ENCODE measurements around the gene IZUMO4. TPM values are rescaled to one million over a fixed set of nuclear protein-coding genes. Genes with fewer than 3 reads are reported as not detected.

IZUMO4 gene
- total RNA-seq, 1 experiment from 2014 or later, result 2.5 TPM

DNA sequence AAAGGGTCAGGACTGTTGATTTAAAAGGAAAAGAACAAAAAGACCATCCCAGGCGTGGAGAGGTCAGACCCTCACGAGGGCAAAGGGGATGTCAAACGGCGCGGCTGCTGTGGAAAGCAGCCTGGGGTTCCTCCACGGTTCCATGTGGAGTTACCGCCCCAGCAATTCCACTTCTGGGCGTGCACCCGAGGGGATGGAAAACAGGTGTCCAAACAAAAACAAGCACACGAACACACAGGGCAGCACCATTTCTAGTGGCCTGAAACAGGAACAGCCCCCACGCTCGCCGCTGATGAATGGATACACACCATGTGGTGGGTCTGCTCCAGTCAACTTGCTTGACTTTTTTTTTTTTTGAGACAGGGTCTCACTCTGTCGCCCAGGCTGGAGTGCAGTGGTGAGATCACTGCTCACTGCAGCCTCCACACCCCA lies 43.4 kb downstream of the IZUMO4 start:
- DNase-seq (ENCODE audit: low spot score), result no peak
- H3K9me3 ChIP-seq (ENCODE audit: low read depth, low read length, poor library complexity, severe bottlenecking), result no peaks in the 10 kb centered on the region
- POLR2A ChIA-PET (ENCODE audit: low non-redundant PET), result no interaction called here
- no peaks in the 10 kb centered on the region for H3K4me1 ChIP-seq (ENCODE audit: insufficient read depth, low read length, poor library complexity, severe bottlenecking)
- H3K4me3 ChIP-seq (ENCODE audit: low read depth, low read length, poor library complexity, severe bottlenecking), result no peak overlapping the region
- CTCF ChIA-PET, result no interaction called here
- BruUV-seq (replicated peaks), result no TSS peak
- intact Hi-C loops (cut with micrococcal nuclease; ENCODE audit: unreplicated experiment), result no loop called here
- H3K27me3 ChIP-seq (replicated peaks; ENCODE audit: insufficient read depth, low read depth, low read length, poor library complexity), result no peaks in the 10 kb centered on the region
- peaks cover 11% of the 10 kb centered on the region for H3K36me3 ChIP-seq (ENCODE audit: insufficient read depth, low read length, poor library complexity, severe bottlenecking)
- TF ChIP-seq EZH2 (IDR thresholded peaks at IDR 0.05; ENCODE audit: borderline replicate concordance, low read depth, low read length, poor library complexity, severe bottlenecking), result no peak
- TF ChIP-seq, protein P1, sequence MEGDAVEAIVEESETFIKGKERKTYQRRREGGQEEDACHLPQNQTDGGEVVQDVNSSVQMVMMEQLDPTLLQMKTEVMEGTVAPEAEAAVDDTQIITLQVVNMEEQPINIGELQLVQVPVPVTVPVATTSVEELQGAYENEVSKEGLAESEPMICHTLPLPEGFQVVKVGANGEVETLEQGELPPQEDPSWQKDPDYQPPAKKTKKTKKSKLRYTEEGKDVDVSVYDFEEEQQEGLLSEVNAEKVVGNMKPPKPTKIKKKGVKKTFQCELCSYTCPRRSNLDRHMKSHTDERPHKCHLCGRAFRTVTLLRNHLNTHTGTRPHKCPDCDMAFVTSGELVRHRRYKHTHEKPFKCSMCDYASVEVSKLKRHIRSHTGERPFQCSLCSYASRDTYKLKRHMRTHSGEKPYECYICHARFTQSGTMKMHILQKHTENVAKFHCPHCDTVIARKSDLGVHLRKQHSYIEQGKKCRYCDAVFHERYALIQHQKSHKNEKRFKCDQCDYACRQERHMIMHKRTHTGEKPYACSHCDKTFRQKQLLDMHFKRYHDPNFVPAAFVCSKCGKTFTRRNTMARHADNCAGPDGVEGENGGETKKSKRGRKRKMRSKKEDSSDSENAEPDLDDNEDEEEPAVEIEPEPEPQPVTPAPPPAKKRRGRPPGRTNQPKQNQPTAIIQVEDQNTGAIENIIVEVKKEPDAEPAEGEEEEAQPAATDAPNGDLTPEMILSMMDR (conservative IDR thresholded peaks at IDR 0.05; ENCODE audit: low read depth, low read length), result no peak
- no peak overlapping the region for H3K27ac ChIP-seq (ENCODE audit: low read depth, low read length, poor library complexity, severe bottlenecking)

DNA sequence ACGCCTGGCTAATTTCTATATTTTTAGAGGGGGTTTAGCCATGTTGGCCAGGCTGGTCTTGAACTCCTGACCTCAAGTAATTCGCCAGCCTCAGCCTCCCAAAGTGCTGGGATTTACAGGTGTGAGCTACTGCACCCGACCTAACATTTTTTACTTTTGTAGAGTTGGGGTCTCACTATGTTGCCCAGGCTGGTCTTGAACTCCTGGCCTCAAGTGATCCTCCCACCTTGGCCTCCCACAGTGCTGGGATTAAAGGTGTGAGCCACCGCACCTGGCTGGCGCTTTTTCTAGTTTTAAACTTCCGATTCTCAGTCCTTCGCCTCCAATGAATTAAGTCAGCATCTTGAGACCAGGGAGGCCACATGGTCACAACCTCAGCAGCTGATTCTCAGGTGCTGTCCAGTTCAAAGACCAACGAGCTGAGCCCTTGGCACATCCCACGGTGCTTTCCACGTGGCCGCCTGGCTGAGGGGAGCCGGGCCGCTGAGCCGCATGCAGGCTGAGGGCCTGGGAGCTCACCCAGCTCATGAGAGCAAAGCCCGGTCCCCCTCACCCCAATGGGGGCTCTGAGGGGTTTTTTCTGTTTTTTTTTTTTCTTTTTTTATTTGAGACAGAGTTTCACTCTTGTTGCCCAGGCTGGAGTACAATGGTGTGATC lies 45.6 kb downstream of the IZUMO4 start:
- Histone ChIP-seq H3K9me3 (ENCODE audit: low read depth, low read length, poor library complexity, severe bottlenecking) (no peaks in the 10 kb centered on the region), H3K27me3 (replicated peaks; ENCODE audit: insufficient read depth, low read depth, low read length, poor library complexity) (no peaks in the 10 kb centered on the region), H3K4me3 (ENCODE audit: low read depth, low read length, poor library complexity, severe bottlenecking) (no peak overlapping the region), H3K36me3 (ENCODE audit: insufficient read depth, low read length, poor library complexity, severe bottlenecking) (peaks cover 4% of the 10 kb centered on the region), H3K4me1 (ENCODE audit: insufficient read depth, low read length, poor library complexity, severe bottlenecking) (no peaks in the 10 kb centered on the region), H3K27ac (ENCODE audit: low read depth, low read length, poor library complexity, severe bottlenecking) (no peak overlapping the region)
- ChIA-PET CTCF (interaction anchor here (0.6 kb wide), 1 partner anchor 213 kb away, joined by 3 read pairs; no protein-coding TSS in a partner anchor), POLR2A (ENCODE audit: low non-redundant PET) (no interaction called here)
- TF ChIP-seq, protein P1 (conservative IDR thresholded peaks at IDR 0.05; ENCODE audit: low read depth, low read length), result no peak
- TF ChIP-seq EZH2 (IDR thresholded peaks at IDR 0.05; ENCODE audit: borderline replicate concordance, low read depth, low read length, poor library complexity, severe bottlenecking), result no peak
- intact Hi-C loops (cut with micrococcal nuclease; ENCODE audit: unreplicated experiment), result no loop called here
- DNase-seq (ENCODE audit: low spot score), result no peak
- no TSS peak for BruUV-seq (replicated peaks)

DNA sequence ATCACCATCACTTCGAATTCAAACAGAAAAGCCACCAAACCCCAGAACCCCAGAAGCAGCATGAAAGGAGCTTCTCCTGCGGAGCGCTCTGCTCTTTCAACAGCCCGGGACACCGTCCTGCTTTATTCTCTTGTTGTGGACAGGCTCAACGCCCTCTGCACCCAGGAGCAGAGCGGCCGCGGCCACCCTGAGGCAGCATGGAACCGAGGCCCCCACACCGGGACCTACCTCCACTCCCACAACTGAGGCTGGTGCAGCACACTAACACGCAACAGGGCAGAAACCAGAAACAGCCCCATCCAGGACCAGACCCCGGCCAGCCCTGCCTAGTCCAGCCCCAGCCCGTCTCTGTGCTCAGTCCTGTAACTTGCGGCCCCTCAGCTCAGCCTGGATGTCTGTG lies 47.5 kb downstream of the IZUMO4 start:
- intact Hi-C loops (cut with micrococcal nuclease; ENCODE audit: unreplicated experiment), result no loop called here
- H3K9me3 ChIP-seq (ENCODE audit: low read depth, low read length, poor library complexity, severe bottlenecking), result no peaks in the 10 kb centered on the region
- no peak overlapping the region for H3K27ac ChIP-seq (ENCODE audit: low read depth, low read length, poor library complexity, severe bottlenecking)
- no peak for TF ChIP-seq EZH2 (IDR thresholded peaks at IDR 0.05; ENCODE audit: borderline replicate concordance, low read depth, low read length, poor library complexity, severe bottlenecking)
- TF ChIP-seq, protein P1 (conservative IDR thresholded peaks at IDR 0.05; ENCODE audit: low read depth, low read length), result no peak
- DNase-seq (ENCODE audit: low spot score), result no peak
- H3K4me1 ChIP-seq (ENCODE audit: insufficient read depth, low read length, poor library complexity, severe bottlenecking), result peaks cover 8% of the 10 kb centered on the region
- CTCF ChIA-PET, result no interaction called here
- H3K36me3 ChIP-seq (ENCODE audit: insufficient read depth, low read length, poor library complexity, severe bottlenecking), result peaks cover 4% of the 10 kb centered on the region
- POLR2A ChIA-PET (ENCODE audit: low non-redundant PET), result no interaction called here
- no peak overlapping the region for H3K4me3 ChIP-seq (ENCODE audit: low read depth, low read length, poor library complexity, severe bottlenecking)
- no TSS peak for BruUV-seq (replicated peaks)
- H3K27me3 ChIP-seq (replicated peaks; ENCODE audit: insufficient read depth, low read depth, low read length, poor library complexity), result no peaks in the 10 kb centered on the region
